HG03432 (cell line): ENCODE data around the gene ZSCAN12.

Experiments
- ATAC-seq: cut with Tn5 transposase; IDR thresholded peaks from one replicate; pipeline ENCODE4 v1.9.1; 2021; ENCODE audit warnings: mild to moderate bottlenecking, moderate library complexity; ENCODE audit not compliant: unreplicated experiment

Gene ZSCAN12

DNA sequence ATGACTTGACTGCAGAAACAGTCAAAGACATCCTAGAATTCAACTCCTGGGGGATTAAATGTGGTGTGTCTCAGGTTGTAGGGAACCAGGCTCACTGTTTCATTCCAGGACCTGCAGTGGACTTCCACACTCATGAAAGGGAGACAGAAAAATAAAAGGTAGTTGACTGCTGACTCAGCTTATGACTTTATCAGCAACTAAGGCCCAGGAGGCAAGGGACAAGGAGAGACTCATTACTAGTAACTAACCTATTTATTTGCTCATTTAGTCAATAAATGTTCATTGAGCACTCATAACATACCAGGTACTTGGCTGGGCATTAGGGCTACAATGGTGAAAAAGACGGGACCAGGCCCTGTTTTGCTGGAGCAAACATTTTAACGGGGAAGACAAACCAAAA, 66.5 kb downstream of the ZSCAN12 start:
- ATAC-seq = no peak

DNA sequence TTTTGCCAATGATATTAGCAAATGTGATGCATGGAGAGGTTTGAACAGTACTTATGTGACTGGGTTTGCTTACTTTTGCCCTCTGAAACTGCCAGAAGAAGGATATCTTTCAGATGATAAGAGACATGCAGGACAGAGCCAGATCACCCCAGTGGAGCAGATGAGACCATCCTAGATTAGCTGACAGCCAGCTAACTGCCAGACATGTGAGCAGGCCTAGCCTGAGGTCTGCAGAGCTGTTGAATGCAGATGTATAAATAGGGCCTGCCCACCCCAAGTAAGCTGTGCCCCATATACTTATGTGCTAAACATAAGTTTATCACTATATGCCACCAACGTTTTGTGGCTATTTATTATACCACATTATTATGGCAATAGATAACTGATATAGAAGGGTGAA, 69.5 kb downstream of the ZSCAN12 start:
- ATAC-seq = no peak
